ENCODE measurements around the gene FAU. TPM values are rescaled to one million over a fixed set of nuclear protein-coding genes. Genes with fewer than 3 reads are reported as not detected.
"Not testable (repeated sequence)": the region's sequence is repeated elsewhere in the genome, so short reads cannot be mapped to it uniquely, and the experiment has no call there.

The FAU gene
- total RNA-seq, 4 donors from 2014 or later: 161 to 5,220 (median 1,903) TPM

- no peaks in the 10 kb centered on the region for H3K4me1 ChIP-seq
- TF ChIP-seq, protein P1, sequence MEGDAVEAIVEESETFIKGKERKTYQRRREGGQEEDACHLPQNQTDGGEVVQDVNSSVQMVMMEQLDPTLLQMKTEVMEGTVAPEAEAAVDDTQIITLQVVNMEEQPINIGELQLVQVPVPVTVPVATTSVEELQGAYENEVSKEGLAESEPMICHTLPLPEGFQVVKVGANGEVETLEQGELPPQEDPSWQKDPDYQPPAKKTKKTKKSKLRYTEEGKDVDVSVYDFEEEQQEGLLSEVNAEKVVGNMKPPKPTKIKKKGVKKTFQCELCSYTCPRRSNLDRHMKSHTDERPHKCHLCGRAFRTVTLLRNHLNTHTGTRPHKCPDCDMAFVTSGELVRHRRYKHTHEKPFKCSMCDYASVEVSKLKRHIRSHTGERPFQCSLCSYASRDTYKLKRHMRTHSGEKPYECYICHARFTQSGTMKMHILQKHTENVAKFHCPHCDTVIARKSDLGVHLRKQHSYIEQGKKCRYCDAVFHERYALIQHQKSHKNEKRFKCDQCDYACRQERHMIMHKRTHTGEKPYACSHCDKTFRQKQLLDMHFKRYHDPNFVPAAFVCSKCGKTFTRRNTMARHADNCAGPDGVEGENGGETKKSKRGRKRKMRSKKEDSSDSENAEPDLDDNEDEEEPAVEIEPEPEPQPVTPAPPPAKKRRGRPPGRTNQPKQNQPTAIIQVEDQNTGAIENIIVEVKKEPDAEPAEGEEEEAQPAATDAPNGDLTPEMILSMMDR (IDR thresholded peaks at IDR 0.05): no peak
- TF ChIP-seq POLR2A (IDR thresholded peaks at IDR 0.05): no peak
- no peaks in the 10 kb centered on the region for H3K9me3 ChIP-seq
- no peak for DNase-seq
- no peaks in the 10 kb centered on the region for H3K36me3 ChIP-seq
- no peak overlapping the region for H3K4me3 ChIP-seq
- no peaks in the 10 kb centered on the region for H3K27me3 ChIP-seq
- no peak overlapping the region for H3K27ac ChIP-seq
- intact Hi-C loops (cut with DNase I; ENCODE audit: low total_unique reads): no loop called here
These were observed 35.0 kb upstream of the FAU start for GRCh38 chr11:65156926-65157325.

DNA sequence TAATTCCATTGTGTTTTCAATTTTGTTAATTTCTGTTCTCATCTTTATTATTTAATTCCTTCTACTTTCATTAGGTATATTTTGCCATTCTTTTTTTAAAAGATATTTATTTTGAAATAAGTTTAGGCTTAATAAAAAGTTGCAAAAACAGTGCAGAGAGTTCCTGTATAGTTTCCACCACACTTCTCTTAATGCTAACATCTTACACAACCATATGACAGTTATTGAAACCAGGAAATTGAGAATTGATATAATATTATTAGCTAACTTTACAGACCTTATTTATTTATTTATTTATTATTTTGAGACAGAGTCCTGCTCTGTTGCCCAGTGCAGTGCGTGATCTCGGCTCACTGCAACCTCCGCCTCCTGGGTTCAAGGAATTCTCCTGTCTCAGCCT is 34.3 kb upstream of the FAU start:
- Histone ChIP-seq H3K36me3 (no peaks in the 10 kb centered on the region), H3K27ac (no peak overlapping the region), H3K9me3 (no peaks in the 10 kb centered on the region), H3K27me3 (no peaks in the 10 kb centered on the region), H3K4me1 (no peaks in the 10 kb centered on the region), H3K4me3 (no peak overlapping the region)
- DNase-seq: no peak
- intact Hi-C loops (cut with DNase I; ENCODE audit: low total_unique reads): no loop called here
- TF ChIP-seq POLR2A (IDR thresholded peaks at IDR 0.05): no peak
- TF ChIP-seq, protein P1 (IDR thresholded peaks at IDR 0.05): no peak

- H3K4me3 ChIP-seq: no peak overlapping the region
- H3K4me1 ChIP-seq: no peaks in the 10 kb centered on the region
- H3K27me3 ChIP-seq: no peaks in the 10 kb centered on the region
- intact Hi-C loops (cut with DNase I; ENCODE audit: low total_unique reads): no loop called here
- no peaks in the 10 kb centered on the region for H3K36me3 ChIP-seq
- no peak for DNase-seq
- no peak for TF ChIP-seq POLR2A (IDR thresholded peaks at IDR 0.05)
- TF ChIP-seq, protein P1 (IDR thresholded peaks at IDR 0.05): no peak
- H3K9me3 ChIP-seq: no peaks in the 10 kb centered on the region
- no peak overlapping the region for H3K27ac ChIP-seq
These were observed 30.2 kb upstream of the FAU start for GRCh38 chr11:65152122-65152521.

DNA sequence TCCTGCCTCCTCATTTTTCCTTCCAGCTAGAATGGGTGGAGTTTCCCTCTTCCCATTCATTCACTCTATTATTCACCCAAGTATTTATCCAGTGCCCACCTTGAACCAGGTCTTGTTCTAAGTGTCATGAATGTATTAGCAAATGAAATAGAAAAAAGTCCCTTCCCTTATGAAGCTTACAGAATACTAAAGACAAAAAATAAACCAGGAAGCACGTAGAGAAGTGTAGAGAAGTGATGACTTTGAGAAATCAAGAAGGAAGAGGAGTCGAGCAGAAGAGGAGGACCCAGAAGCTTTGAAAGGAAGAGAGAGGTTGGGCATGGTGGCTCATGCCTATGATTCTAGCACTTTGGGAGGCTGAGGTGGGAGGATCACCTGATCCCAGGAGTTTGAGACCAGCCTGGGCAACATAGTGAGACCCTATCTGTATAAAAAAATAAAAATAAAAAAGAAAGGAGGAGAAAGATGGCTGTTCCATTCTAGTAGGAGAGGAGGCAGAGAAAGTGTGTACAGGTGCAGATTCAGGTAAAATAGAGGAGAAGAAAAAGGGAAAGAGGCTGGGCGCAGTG is 29.5 kb upstream of the FAU start:
- Histone ChIP-seq H3K27me3 (no peaks in the 10 kb centered on the region), H3K36me3 (no peaks in the 10 kb centered on the region), H3K27ac (peak overlapping the region in 1 of 2 donors; percentile 54), H3K4me1 (no peaks in the 10 kb centered on the region), H3K9me3 (no peaks in the 10 kb centered on the region), H3K4me3 (no peak overlapping the region)
- DNase-seq: no peak
- TF ChIP-seq, protein P1 (IDR thresholded peaks at IDR 0.05): no peak
- TF ChIP-seq POLR2A (IDR thresholded peaks at IDR 0.05): no peak
- intact Hi-C loops (cut with DNase I; ENCODE audit: low total_unique reads): no loop called here

GRCh38 chr11:65150509-65151299 is 28.8 kb upstream of the FAU start:
- H3K27me3 ChIP-seq: no peaks in the 10 kb centered on the region
- no peaks in the 10 kb centered on the region for H3K9me3 ChIP-seq
- no peaks in the 10 kb centered on the region for H3K4me1 ChIP-seq
- H3K36me3 ChIP-seq: no peaks in the 10 kb centered on the region
- TF ChIP-seq POLR2A (IDR thresholded peaks at IDR 0.05): no peak
- TF ChIP-seq, protein P1 (IDR thresholded peaks at IDR 0.05): peak in 1 of 4 experiments; percentile 18
- intact Hi-C loops (cut with DNase I; ENCODE audit: low total_unique reads): no loop called here
- peak; percentile 73 to 75 for DNase-seq
- H3K27ac ChIP-seq: peak overlapping the region; percentile 54 to 61
- no peak overlapping the region for H3K4me3 ChIP-seq

- H3K4me3 ChIP-seq; DNase-seq; H3K9me3 ChIP-seq; intact Hi-C loops (cut with DNase I; ENCODE audit: low total_unique reads); H3K36me3 ChIP-seq; H3K4me1 ChIP-seq; H3K27me3 ChIP-seq: not testable (repeated sequence)
- peak overlapping the region; percentile 54 to 61 for H3K27ac ChIP-seq
These were observed 28.2 kb upstream of the FAU start for GRCh38 chr11:65150131-65150508.

Data from uterus (tissue), 4 donors.